Karpas-422 (cell line): Measurements from ENCODE around the gene GAS2L3. TPM values are rescaled to one million over a fixed set of nuclear protein-coding genes. Genes with fewer than 3 reads are reported as not detected.
"Not testable (repeated sequence)": the region's sequence is repeated elsewhere in the genome, so short reads cannot be mapped to it uniquely, and the experiment has no call there.

Source experiments
- DNase-seq: peaks from one replicate; pipeline ENCODE4 v3.0.0-alpha.2; 2015
- H2AFZ ChIP-seq: fragments of 200-600 bp; sonication (generic); 2 replicates; pipeline ENCODE4 v1.6.1; 2014; ENCODE audit warnings: antibody characterized with exemption, low read length, mixed read lengths
- H3K27ac ChIP-seq: fragments of 200-600 bp; sonication (generic); 2 replicates; pipeline ENCODE4 v1.5.1; 2014; ENCODE audit warnings: mild to moderate bottlenecking, low read length, moderate library complexity
- H3K27me3 ChIP-seq: fragments of 200-600 bp; sonication (generic); 2 replicates; pipeline ENCODE4 v1.6.1; 2014; ENCODE audit warnings: low read length, mixed read lengths
- H3K36me3 ChIP-seq: fragments of 200-600 bp; sonication (generic); 2 replicates; pipeline ENCODE4 v1.6.1; 2014; ENCODE audit warnings: low read length, mixed read lengths; ENCODE audit not compliant: insufficient read depth
- H3K4me1 ChIP-seq: fragments of 200-600 bp; sonication (generic); 2 replicates; pipeline ENCODE4 v1.6.1; 2014; ENCODE audit warnings: mild to moderate bottlenecking, low read length, mixed read lengths
- H3K4me2 ChIP-seq: fragments of 200-600 bp; sonication (generic); 2 replicates; pipeline ENCODE4 v1.6.1; 2014; ENCODE audit warnings: low read length, low read depth, mild to moderate bottlenecking; ENCODE audit not compliant: poor library complexity, severe bottlenecking
- H3K4me3 ChIP-seq: fragments of 200-600 bp; sonication (generic); 2 replicates; pipeline ENCODE4 v1.5.1; 2014; ENCODE audit warnings: mild to moderate bottlenecking, antibody characterized with exemption, low read length, mixed read lengths
- H3K79me2 ChIP-seq: fragments of 200-600 bp; sonication (generic); 2 replicates; pipeline ENCODE4 v1.6.1; 2014; ENCODE audit warnings: mild to moderate bottlenecking, low read length, mixed read lengths
- H3K9ac ChIP-seq: fragments of 200-600 bp; sonication (generic); 2 replicates; pipeline ENCODE4 v1.6.0; 2014; ENCODE audit warnings: low read length
- H3K9me2 ChIP-seq: fragments of 200-600 bp; sonication (generic), shearing (Covaris generic); replicated peaks from 2 replicates; pipeline ENCODE4 v1.6.0; 2014; ENCODE audit warnings: mild to moderate bottlenecking, low read length, moderate library complexity; ENCODE audit not compliant: insufficient read depth
- H3K9me3 ChIP-seq: fragments of 300-700, 200-600 bp; sonication (generic); 2 replicates; pipeline ENCODE4 v1.6.1; 2014; ENCODE audit warnings: low read length, mixed read lengths
- H4K20me1 ChIP-seq: fragments of 200-600 bp; sonication (generic); 2 replicates; pipeline ENCODE4 v1.6.1; 2014; ENCODE audit warnings: mild to moderate bottlenecking, antibody characterized with exemption, low read length, low read depth; ENCODE audit not compliant: insufficient read depth
- total RNA-seq: library from RNA; depleted of rRNA; stranded (reverse); fragments of >200 nt; shearing (Covaris generic); gene quantifications from 2 replicates; pipeline ENCODE4 v1.2.3, GENCODE V29; 2014; ENCODE audit warnings: low replicate concordance

The GAS2L3 gene
- total RNA-seq, 1 experiment from 2014 or later: 5.7 TPM

- Histone ChIP-seq H3K27me3 (no peaks in the 10 kb centered on the region), H3K4me2 (no peak overlapping the region), H4K20me1 (no peaks in the 10 kb centered on the region), H3K9me2 (no peaks in the 10 kb centered on the region), H2AFZ (no peak overlapping the region), H3K27ac (no peak overlapping the region), H3K4me3 (no peak overlapping the region), H3K9me3 (no peaks in the 10 kb centered on the region), H3K79me2 (no peaks in the 10 kb centered on the region), H3K4me1 (no peaks in the 10 kb centered on the region), H3K9ac (no peak overlapping the region), H3K36me3 (no peaks in the 10 kb centered on the region)
- no peak for DNase-seq
Measured at GRCh38 chr12:100624571-100624970, 51.1 kb downstream of the GAS2L3 start.

DNA sequence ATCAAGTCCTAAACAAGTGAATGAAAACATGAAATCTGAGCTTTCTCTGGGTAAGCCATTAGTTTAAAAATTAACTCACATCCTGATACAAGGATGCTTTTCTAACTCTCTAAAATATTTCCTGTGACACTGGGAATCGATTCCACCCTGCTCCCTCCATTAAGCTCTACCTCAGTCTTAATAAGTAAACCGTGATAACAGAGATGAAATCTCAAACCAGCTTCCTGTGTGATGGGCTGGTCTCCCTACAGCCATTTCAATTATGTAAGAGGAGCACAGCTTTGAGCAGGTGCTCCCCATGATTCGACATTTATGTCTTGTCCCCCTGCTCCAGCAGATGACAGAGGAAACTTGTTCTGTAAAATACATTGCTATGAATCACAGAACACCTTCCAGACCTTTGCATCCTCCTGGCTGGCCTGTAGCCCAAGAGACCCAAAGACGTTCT, 59.0 kb downstream of the GAS2L3 start:
- H3K27ac ChIP-seq: no peak overlapping the region
- no peaks in the 10 kb centered on the region for H3K9me2 ChIP-seq
- H3K36me3 ChIP-seq: no peaks in the 10 kb centered on the region
- H3K27me3 ChIP-seq: no peaks in the 10 kb centered on the region
- no peak overlapping the region for H3K4me2 ChIP-seq
- H3K4me1 ChIP-seq: no peaks in the 10 kb centered on the region
- no peak overlapping the region for H3K9ac ChIP-seq
- no peaks in the 10 kb centered on the region for H3K79me2 ChIP-seq
- no peak overlapping the region for H3K4me3 ChIP-seq
- H3K9me3 ChIP-seq: no peaks in the 10 kb centered on the region
- DNase-seq: no peak
- no peaks in the 10 kb centered on the region for H4K20me1 ChIP-seq
- H2AFZ ChIP-seq: no peak overlapping the region

- H3K4me2 ChIP-seq, H3K9ac ChIP-seq, H4K20me1 ChIP-seq, H3K27me3 ChIP-seq, H3K79me2 ChIP-seq, H3K9me3 ChIP-seq, DNase-seq, H2AFZ ChIP-seq, H3K27ac ChIP-seq, H3K9me2 ChIP-seq, H3K36me3 ChIP-seq, H3K4me1 ChIP-seq, H3K4me3 ChIP-seq: not testable (repeated sequence)
Measured at GRCh38 chr12:100633082-100633785, 59.8 kb downstream of the GAS2L3 start.

GRCh38 chr12:100643246-100643645, 69.8 kb downstream of the GAS2L3 start:
- H2AFZ ChIP-seq: no peak overlapping the region
- DNase-seq: no peak

DNA sequence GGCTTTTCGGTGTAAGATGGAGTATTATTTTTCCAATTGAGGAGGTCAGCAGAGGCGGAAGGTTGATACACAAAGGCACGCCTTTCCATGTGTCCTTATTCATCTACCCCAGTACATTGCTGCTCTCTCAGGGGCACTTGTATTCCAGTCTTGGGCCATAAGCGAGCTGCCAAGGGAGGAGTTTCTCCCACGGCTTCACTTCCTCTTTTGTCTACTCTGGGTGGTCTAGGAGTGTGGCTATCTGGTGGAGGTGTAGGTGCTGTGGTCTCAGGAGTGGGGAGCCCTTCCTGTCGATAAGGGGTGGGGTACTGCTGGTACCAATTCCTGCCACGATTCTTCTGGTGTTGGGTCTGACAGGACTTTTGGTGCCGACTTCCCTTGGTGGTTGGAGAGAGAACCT, 73.4 kb downstream of the GAS2L3 start:
- no peaks in the 10 kb centered on the region for H3K9me2 ChIP-seq
- no peak overlapping the region for H2AFZ ChIP-seq
- no peaks in the 10 kb centered on the region for H3K27me3 ChIP-seq
- no peak for DNase-seq
- H3K9me3 ChIP-seq: no peaks in the 10 kb centered on the region
- no peak overlapping the region for H3K9ac ChIP-seq
- no peaks in the 10 kb centered on the region for H4K20me1 ChIP-seq
- H3K79me2 ChIP-seq: no peaks in the 10 kb centered on the region
- no peak overlapping the region for H3K4me3 ChIP-seq
- no peaks in the 10 kb centered on the region for H3K36me3 ChIP-seq
- H3K4me1 ChIP-seq: no peaks in the 10 kb centered on the region
- no peak overlapping the region for H3K27ac ChIP-seq
- no peak overlapping the region for H3K4me2 ChIP-seq

More at GRCh38 chr12:100643246-100643645, 69.8 kb downstream of the GAS2L3 start:
- no peaks in the 10 kb centered on the region for H3K27me3 ChIP-seq
- no peak overlapping the region for H3K4me3 ChIP-seq
- no peaks in the 10 kb centered on the region for H3K9me2 ChIP-seq
- no peaks in the 10 kb centered on the region for H3K9me3 ChIP-seq
- H3K4me2 ChIP-seq: no peak overlapping the region
- no peaks in the 10 kb centered on the region for H3K4me1 ChIP-seq
- no peak overlapping the region for H3K9ac ChIP-seq
- no peak overlapping the region for H3K27ac ChIP-seq
- no peaks in the 10 kb centered on the region for H3K36me3 ChIP-seq
- H4K20me1 ChIP-seq: no peaks in the 10 kb centered on the region
- H3K79me2 ChIP-seq: no peaks in the 10 kb centered on the region

- no peaks in the 10 kb centered on the region for H3K36me3 ChIP-seq
- no peak overlapping the region for H2AFZ ChIP-seq
- H3K9me2 ChIP-seq: no peaks in the 10 kb centered on the region
- no peak overlapping the region for H3K9ac ChIP-seq
- no peak overlapping the region for H3K4me3 ChIP-seq
- no peak overlapping the region for H3K27ac ChIP-seq
- H3K4me1 ChIP-seq: no peaks in the 10 kb centered on the region
- no peaks in the 10 kb centered on the region for H3K9me3 ChIP-seq
- no peaks in the 10 kb centered on the region for H3K79me2 ChIP-seq
- no peaks in the 10 kb centered on the region for H4K20me1 ChIP-seq
- H3K27me3 ChIP-seq: no peaks in the 10 kb centered on the region
- no peak overlapping the region for H3K4me2 ChIP-seq
- no peak for DNase-seq
Measured at GRCh38 chr12:100651108-100651507, 77.6 kb downstream of the GAS2L3 start.

- no peaks in the 10 kb centered on the region for H4K20me1 ChIP-seq
- no peak overlapping the region for H2AFZ ChIP-seq
- no peaks in the 10 kb centered on the region for H3K9me3 ChIP-seq
- H3K4me1 ChIP-seq: no peaks in the 10 kb centered on the region
- no peaks in the 10 kb centered on the region for H3K27me3 ChIP-seq
- H3K79me2 ChIP-seq: no peaks in the 10 kb centered on the region
- H3K9me2 ChIP-seq: no peaks in the 10 kb centered on the region
- H3K9ac ChIP-seq: no peak overlapping the region
- H3K4me2 ChIP-seq: no peak overlapping the region
- H3K36me3 ChIP-seq: no peaks in the 10 kb centered on the region
- no peak overlapping the region for H3K4me3 ChIP-seq
- no peak for DNase-seq
- H3K27ac ChIP-seq: no peak overlapping the region
Measured at GRCh38 chr12:100651694-100652093, 78.2 kb downstream of the GAS2L3 start.

DNA sequence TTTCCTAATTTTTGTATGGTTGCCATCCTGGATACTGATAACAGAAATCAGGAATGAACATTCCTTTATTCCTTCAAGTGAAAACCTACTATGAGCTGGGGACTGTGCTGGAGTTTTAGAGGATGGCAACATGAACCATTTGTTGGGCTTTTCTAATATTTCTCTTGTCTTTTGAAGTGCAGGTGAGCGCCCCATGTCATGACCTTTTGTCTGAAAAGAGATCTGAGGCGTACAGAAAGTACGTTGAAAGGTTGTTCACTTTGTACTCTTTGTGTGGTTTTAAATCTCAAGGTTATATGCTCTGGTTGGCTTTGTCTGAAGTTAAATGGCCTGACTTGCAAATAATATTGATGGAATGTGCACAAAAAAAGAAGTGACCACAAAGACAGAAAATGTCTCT, 79.0 kb downstream of the GAS2L3 start:
- Histone ChIP-seq H3K4me1 (no peaks in the 10 kb centered on the region), H3K9me2 (no peaks in the 10 kb centered on the region), H3K79me2 (no peaks in the 10 kb centered on the region), H3K36me3 (no peaks in the 10 kb centered on the region), H3K4me2 (no peak overlapping the region), H3K9me3 (no peaks in the 10 kb centered on the region), H3K4me3 (no peak overlapping the region), H3K27ac (no peak overlapping the region), H2AFZ (no peak overlapping the region), H3K9ac (no peak overlapping the region), H4K20me1 (no peaks in the 10 kb centered on the region), H3K27me3 (no peaks in the 10 kb centered on the region)
- no peak for DNase-seq
